HFFc6 (cell line): ENCODE results near the gene ARHGAP11A. TPM values are rescaled to one million over a fixed set of nuclear protein-coding genes. Genes with fewer than 3 reads are reported as not detected.

ENCODE experiments used
- DNase-seq: peaks from one replicate; pipeline ENCODE4 v3.0.0-alpha.2; 2018
- H3K27ac Mint-ChIP-seq: 2 replicates; pipeline ENCODE4 v1.8.0; 2020; ENCODE audit warnings: mild to moderate bottlenecking, mixed read lengths
- H3K27me3 Mint-ChIP-seq: 2 replicates; pipeline ENCODE4 v1.8.0; 2021; ENCODE audit warnings: mild to moderate bottlenecking, moderate library complexity, mixed read lengths; ENCODE audit not compliant: insufficient read depth
- H3K36me3 Mint-ChIP-seq: 2 replicates; pipeline ENCODE4 v1.8.0; 2021; ENCODE audit warnings: low read depth, mixed read lengths
- H3K4me1 Mint-ChIP-seq: 2 replicates; pipeline ENCODE4 v1.8.0; 2020; ENCODE audit warnings: low read depth, mixed read lengths
- H3K4me3 Mint-ChIP-seq: 2 replicates; pipeline ENCODE4 v1.8.0; 2020; ENCODE audit warnings: mild to moderate bottlenecking, moderate library complexity, mixed read lengths
- H3K9me3 Mint-ChIP-seq: 2 replicates; pipeline ENCODE4 v1.8.0; 2020; ENCODE audit warnings: mild to moderate bottlenecking, mixed read lengths
- CTCF ChIP-seq: fragments of 200-600 bp; sonication (generic); IDR thresholded peaks from 2 replicates; pipeline ENCODE4 v1.5.0; 2021; ENCODE audit warnings: antibody characterized with exemption, mild to moderate bottlenecking
- total RNA-seq, 6 experiments: library from RNA; stranded (reverse); fragmentation: NEBNext Ultra II Directional; extraction: Animal tissue kit (Norgen Biotek cat#: 25700); gene quantifications; 2 replicates in 1 of 6; 3 replicates in 5 of 6; pipeline ENCODE4 v1.2.3, GENCODE V29; 2021

The ARHGAP11A gene
- total RNA-seq, 6 experiments from 2014 or later, result 24.9 to 95.0 (median 74.6) TPM

GRCh38 chr15:32685576-32685975 is 70.3 kb downstream of the ARHGAP11A start:
- Mint-ChIP-seq H3K4me1 (peaks cover 87% of the 10 kb centered on the region), H3K9me3 (no peaks in the 10 kb centered on the region), H3K27me3 (peaks cover 3% of the 10 kb centered on the region), H3K36me3 (peaks cover 9% of the 10 kb centered on the region), H3K4me3 (peak overlapping the region; percentile 10; the same call in 1 of the 2 replicates), H3K27ac (peak overlapping the region; percentile 75)
- TF ChIP-seq CTCF, result no peak
- DNase-seq, result peak; percentile 43

GRCh38 chr15:32687556-32687955 is 72.3 kb downstream of the ARHGAP11A start:
- peak; percentile 75 for DNase-seq
- no peaks in the 10 kb centered on the region for H3K9me3 Mint-ChIP-seq
- H3K27ac Mint-ChIP-seq, result peak overlapping the region; percentile 87
- TF ChIP-seq CTCF, result no peak
- no peak overlapping the region for H3K4me3 Mint-ChIP-seq
- H3K4me1 Mint-ChIP-seq, result peaks cover 90% of the 10 kb centered on the region
- peaks cover 3% of the 10 kb centered on the region for H3K27me3 Mint-ChIP-seq
- peaks cover 9% of the 10 kb centered on the region for H3K36me3 Mint-ChIP-seq

- Mint-ChIP-seq H3K4me1 (peaks cover 84% of the 10 kb centered on the region), H3K9me3 (no peaks in the 10 kb centered on the region), H3K27ac (peak overlapping the region; percentile 87), H3K27me3 (peaks cover 3% of the 10 kb centered on the region), H3K4me3 (peak overlapping the region; percentile 13; the same call in 1 of the 2 replicates), H3K36me3 (peaks cover 9% of the 10 kb centered on the region)
- no peak for TF ChIP-seq CTCF
- DNase-seq, result peak; percentile 49
These were observed 72.9 kb downstream of the ARHGAP11A start for GRCh38 chr15:32688151-32688639.

Other genes with a start within 250 kb of the ARHGAP11A start
- not detected for gene GOLGA8K, start 212.2 kb upstream of the ARHGAP11A start, total RNA-seq
- under 1 TPM in 2 of 6 experiments, not detected in 4; 0.17 to 0.43 TPM for gene GOLGA8O, start 159.9 kb upstream of the ARHGAP11A start, total RNA-seq
- gene GOLGA8N, start 22.0 kb upstream of the ARHGAP11A start, total RNA-seq, result 1 to 10 TPM in 1 of 6 experiments, under 1 TPM in 5; 0.37 to 1.4 (median 0.51) TPM
- gene SCG5, start 26.2 kb downstream of the ARHGAP11A start, total RNA-seq, result 1 to 10 TPM; 2.6 to 5.5 (median 3.5) TPM
- gene GREM1, start 102.5 kb downstream of the ARHGAP11A start, total RNA-seq, result 1,000 to 10,000 TPM; 2,146 to 4,099 (median 3,549) TPM